ENCODE results near the gene RND3. TPM values are rescaled to one million over a fixed set of nuclear protein-coding genes. Genes with fewer than 3 reads are reported as not detected.

The RND3 gene
- total and polyA plus RNA-seq, 9 of the 15 experiments (the other 6 are each of a cell fraction or from before 2014, with no cell fraction given) = 0.22 to 0.64 (median 0.29) TPM; not detected in 4

GRCh38 chr2:150494234-150494945, 6.9 kb upstream of the RND3 start (continued):
- TF ChIP-seq, protein P1, sequence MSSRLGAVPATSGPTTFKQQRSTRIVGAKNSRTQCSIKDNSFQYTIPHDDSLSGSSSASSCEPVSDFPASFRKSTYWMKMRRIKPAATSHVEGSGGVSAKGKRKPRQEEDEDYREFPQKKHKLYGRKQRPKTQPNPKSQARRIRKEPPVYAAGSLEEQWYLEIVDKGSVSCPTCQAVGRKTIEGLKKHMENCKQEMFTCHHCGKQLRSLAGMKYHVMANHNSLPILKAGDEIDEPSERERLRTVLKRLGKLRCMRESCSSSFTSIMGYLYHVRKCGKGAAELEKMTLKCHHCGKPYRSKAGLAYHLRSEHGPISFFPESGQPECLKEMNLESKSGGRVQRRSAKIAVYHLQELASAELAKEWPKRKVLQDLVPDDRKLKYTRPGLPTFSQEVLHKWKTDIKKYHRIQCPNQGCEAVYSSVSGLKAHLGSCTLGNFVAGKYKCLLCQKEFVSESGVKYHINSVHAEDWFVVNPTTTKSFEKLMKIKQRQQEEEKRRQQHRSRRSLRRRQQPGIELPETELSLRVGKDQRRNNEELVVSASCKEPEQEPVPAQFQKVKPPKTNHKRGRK (tag; IDR thresholded peaks at IDR 0.05) = no peak

DNA sequence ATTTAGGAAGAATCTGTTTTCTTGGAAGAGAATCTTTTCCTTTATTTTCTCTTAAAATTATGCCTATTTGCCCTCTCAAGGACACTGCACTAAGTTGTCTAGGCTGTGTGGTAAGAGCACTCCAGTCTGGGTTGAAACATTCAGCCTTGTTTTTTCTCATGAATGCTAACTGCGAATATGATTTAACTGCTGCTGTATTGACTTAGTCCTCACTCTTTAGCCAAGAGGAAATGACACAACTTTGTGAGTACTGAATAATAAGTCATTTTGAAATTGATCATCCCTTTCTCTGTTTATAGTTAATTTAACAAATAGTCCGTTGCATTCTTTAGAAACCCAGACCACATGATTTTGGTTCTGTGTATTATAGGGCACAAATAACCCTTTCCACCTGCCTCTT, 4.5 kb upstream of the RND3 start:
- CTCF ChIA-PET (ENCODE audit: low intra/inter-chr PET ratio) = no interaction called here
- POLR2A ChIA-PET = no interaction called here
- Histone ChIP-seq H3K36me3 (ENCODE audit: control insufficient read depth, insufficient read depth, low read length) (no peaks in the 10 kb centered on the region), H4K20me1 (replicated peaks; ENCODE audit: control insufficient read depth, insufficient read depth, low read length) (no peaks in the 10 kb centered on the region), H2AFZ (ENCODE audit: low read depth, low read length) (no peak overlapping the region), H3K4me2 (ENCODE audit: insufficient read depth, low read length) (no peak overlapping the region), H3K4me1 (replicated peaks in 1 of 2; ENCODE audit: control insufficient read depth in 2 of 2, insufficient read depth in 2 of 2, low read length in 2 of 2) (no peaks in the 10 kb centered on the region), H3K9ac (ENCODE audit: insufficient read depth in 1 of 2, low read depth in 2 of 2, low read length in 2 of 2) (no peak overlapping the region), H3K27me3 (ENCODE audit: control insufficient read depth in 2 of 2, insufficient read depth in 2 of 2, low read length in 2 of 2) (no peaks in the 10 kb centered on the region), H3K27ac (ENCODE audit: extremely low read depth, low read depth, low read length) (no peak overlapping the region), H3K79me2 (ENCODE audit: control insufficient read depth, insufficient read depth, low read length) (no peaks in the 10 kb centered on the region), H3K9me1 (ENCODE audit: control insufficient read depth, insufficient read depth, low read length) (no peaks in the 10 kb centered on the region), H3K9me3 (replicated peaks; ENCODE audit: control insufficient read depth, insufficient read depth, low read depth, low read length) (no peaks in the 10 kb centered on the region), H3K4me3 (no peak overlapping the region)
- no TSS peak for BruUV-seq (replicated peaks)
- intact Hi-C loops (cut with micrococcal nuclease) (no loop called here), in situ Hi-C loops (cut with MboI) (loop anchor here (25.0 kb wide), 1 partner anchor 880 kb away; no protein-coding TSS in a partner anchor)
- DNase-seq (ENCODE audit: extremely low read depth in 1 of 4, low spot score in 3 of 4) = no peak
- FAIRE-seq = no peak
- no peak for ATAC-seq
- 0% methylated on average over 2 of the region's 2 CpGs for WGBS (ENCODE audit: insufficient coverage, low coverage, missing lambda C conversion rate)
- TF ChIP-seq, protein P2, sequence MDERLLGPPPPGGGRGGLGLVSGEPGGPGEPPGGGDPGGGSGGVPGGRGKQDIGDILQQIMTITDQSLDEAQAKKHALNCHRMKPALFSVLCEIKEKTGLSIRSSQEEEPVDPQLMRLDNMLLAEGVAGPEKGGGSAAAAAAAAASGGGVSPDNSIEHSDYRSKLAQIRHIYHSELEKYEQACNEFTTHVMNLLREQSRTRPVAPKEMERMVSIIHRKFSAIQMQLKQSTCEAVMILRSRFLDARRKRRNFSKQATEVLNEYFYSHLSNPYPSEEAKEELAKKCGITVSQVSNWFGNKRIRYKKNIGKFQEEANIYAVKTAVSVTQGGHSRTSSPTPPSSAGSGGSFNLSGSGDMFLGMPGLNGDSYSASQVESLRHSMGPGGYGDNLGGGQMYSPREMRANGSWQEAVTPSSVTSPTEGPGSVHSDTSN (CRISPR knock-in tag; IDR thresholded peaks at IDR 0.05; ENCODE audit: low read depth) = no peak
- TF ChIP-seq, protein P2 (tag; conservative IDR thresholded peaks at IDR 0.05; ENCODE audit: low read depth) = no peak
- TF ChIP-seq ZBTB12 (CRISPR knock-in tag; IDR thresholded peaks at IDR 0.05) = no peak
- no peak for TF ChIP-seq ZNF311 (CRISPR knock-in tag; IDR thresholded peaks at IDR 0.05)
- TF ChIP-seq ZNF507 (tag; conservative IDR thresholded peaks at IDR 0.05) = no peak
- TF ChIP-seq CHD1 (IDR thresholded peaks at IDR 0.05; ENCODE audit: low read length) = no peak
- no peak for TF ChIP-seq BDP1 (IDR thresholded peaks at IDR 0.05; ENCODE audit: insufficient read depth, insufficient read length)
- no peak for TF ChIP-seq FOXK2 (conservative IDR thresholded peaks at IDR 0.05 in 1 of 2, IDR thresholded peaks at IDR 0.05 in 1 of 2; ENCODE audit: low read depth in 2 of 2)
- no peak for TF ChIP-seq TAF7 (tag; IDR thresholded peaks at IDR 0.05)
- TF ChIP-seq SFPQ (IDR thresholded peaks at IDR 0.05; ENCODE audit: low read depth, low read length) = no peak
- no peak for TF ChIP-seq IRF2 (CRISPR knock-in tag; IDR thresholded peaks at IDR 0.05)
- no peak for TF ChIP-seq ZKSCAN1 (IDR thresholded peaks at IDR 0.05; ENCODE audit: low read depth, low read length)
